Caki2 (cell line): Measurements from ENCODE around the gene KSR1. TPM values are rescaled to one million over a fixed set of nuclear protein-coding genes. Genes with fewer than 3 reads are reported as not detected.
A peak's percentile ranks its signal among the peaks of the same experiment; 100 is the strongest.

Source experiments
- DNase-seq: peaks from one replicate; pipeline ENCODE4 v3.0.0-alpha.2; 2015; ENCODE audit warnings: low read depth
- in situ Hi-C: cut with HindIII; loops from 2 replicates; pipeline ENCODE4 v1.10.0; 2016; ENCODE audit warnings: low sequenced_read_pairs, low pct_unique_long_range_greater_than_20kb, mixed read lengths
- total RNA-seq: library from RNA; depleted of rRNA; stranded (reverse); fragments of >200 nt; shearing (Covaris generic); gene quantifications from 2 replicates; pipeline ENCODE4 v1.2.3, GENCODE V29; 2014; ENCODE audit warnings: low replicate concordance

Gene KSR1
- total RNA-seq, 1 experiment from 2014 or later: 0.51 TPM

GRCh38 chr17:27550974-27551505 lies 94.8 kb downstream of the KSR1 start:
- no peak for DNase-seq
- in situ Hi-C loops: loop anchor here (25.0 kb wide), 1 partner anchor 214 kb away; no protein-coding TSS in a partner anchor

DNA sequence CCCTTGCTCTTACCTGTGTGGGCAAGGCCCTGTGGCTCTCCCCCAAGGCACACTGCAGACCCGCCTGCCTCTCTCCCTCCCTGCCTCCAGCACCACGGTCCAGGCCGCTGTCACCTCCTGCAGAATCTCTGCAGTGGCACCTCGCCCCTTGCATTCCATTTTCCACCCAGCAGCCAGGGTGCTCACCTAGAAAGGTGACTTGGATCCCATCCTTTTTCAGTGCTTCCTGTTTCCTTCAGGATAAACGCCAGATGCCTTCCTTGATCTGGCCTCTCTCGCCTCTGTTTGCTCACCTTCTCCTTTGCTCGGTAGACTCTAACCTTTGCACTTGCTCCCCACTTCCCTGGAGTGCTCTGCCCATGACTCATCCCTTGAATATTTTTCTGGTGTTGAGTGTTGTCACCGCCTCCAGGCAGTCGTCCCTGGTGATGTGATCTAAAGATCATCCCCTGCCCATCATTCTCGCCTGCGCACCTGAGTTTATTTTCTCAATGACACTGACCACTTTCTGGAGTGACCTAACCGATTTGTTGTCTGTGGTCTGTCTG lies 95.5 kb downstream of the KSR1 start:
- in situ Hi-C loops: loop anchor here (25.0 kb wide), 1 partner anchor 214 kb away; no protein-coding TSS in a partner anchor
- DNase-seq: peak; percentile 74

DNA sequence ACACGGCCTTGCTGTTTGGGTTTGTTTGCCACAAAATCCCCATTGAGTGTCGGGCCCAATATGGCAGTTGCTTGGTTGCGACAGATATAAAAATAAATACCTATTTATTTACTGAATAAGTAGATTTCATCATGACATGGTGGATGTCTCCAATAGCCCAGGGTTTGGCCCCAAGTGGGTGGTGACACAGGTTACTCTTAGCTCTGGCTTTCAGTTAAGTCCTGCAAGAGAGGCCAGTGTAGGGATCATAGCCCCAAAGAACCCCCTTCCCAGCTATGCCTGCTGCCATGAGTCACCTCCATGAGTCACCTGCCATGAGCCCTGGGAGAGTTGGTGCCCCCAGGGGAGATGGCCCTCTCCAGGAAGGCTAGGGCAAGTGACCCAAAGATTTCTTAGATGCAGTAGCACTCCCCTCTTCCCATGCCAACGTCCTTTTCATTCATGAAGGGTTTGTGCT lies 96.1 kb downstream of the KSR1 start:
- in situ Hi-C loops: loop anchor here (25.0 kb wide), 1 partner anchor 215 kb away; no protein-coding TSS in a partner anchor
- DNase-seq: peak; percentile 78

GRCh38 chr17:27553019-27553511 lies 96.8 kb downstream of the KSR1 start:
- DNase-seq: peak; percentile 44
- in situ Hi-C loops: loop anchor here (25.0 kb wide), 1 partner anchor 216 kb away; no protein-coding TSS in a partner anchor

GRCh38 chr17:27554152-27554551 lies 97.9 kb downstream of the KSR1 start:
- no peak for DNase-seq
- in situ Hi-C loops: loop anchor here (25.0 kb wide), 1 partner anchor 217 kb away; no protein-coding TSS in a partner anchor

DNA sequence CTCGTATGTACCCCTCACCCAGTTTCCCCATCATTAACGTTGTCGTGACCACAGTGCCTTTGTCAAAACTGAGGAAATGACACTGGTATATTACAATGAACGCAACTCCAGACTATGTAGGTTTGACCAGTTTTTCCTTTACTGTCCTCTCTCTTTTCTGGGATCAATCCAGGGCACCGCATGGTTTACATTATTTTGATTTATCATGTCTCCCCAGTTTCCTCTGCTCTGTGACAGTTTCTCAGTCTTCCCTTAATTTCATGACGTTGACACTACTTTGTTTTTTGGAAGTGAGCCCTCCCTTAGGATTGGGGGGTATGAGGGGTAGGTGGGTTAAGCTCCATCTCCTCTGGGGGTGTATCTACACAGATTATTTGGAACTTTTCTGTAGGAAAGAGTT lies 98.7 kb downstream of the KSR1 start:
- in situ Hi-C loops: loop anchor here (25.0 kb wide), 1 partner anchor 218 kb away; no protein-coding TSS in a partner anchor

DNA sequence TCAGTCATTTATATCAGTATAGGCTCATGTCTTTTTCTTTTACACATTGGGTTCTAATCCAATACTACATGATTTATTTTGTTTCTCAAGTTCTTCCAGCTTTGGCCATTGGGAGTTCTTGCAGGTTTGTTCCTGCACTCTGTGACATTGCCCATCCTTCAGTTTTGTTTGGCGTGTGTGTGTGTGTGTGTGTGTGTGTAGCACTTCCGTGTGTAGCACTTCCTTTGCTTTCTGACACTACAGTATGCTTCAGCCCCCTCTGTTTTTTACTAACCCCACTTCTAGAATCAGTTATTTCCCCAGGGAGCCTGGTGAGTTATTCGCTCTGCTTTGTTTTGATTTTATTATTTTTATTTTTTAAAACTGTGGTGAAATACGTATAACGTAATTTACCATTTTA lies 99.1 kb downstream of the KSR1 start:
- DNase-seq: no peak
- in situ Hi-C loops: loop anchor here (25.0 kb wide), 1 partner anchor 218 kb away; no protein-coding TSS in a partner anchor

More for the DNA sequence above, 98.7 kb downstream of the KSR1 start:
- DNase-seq: no peak

DNA sequence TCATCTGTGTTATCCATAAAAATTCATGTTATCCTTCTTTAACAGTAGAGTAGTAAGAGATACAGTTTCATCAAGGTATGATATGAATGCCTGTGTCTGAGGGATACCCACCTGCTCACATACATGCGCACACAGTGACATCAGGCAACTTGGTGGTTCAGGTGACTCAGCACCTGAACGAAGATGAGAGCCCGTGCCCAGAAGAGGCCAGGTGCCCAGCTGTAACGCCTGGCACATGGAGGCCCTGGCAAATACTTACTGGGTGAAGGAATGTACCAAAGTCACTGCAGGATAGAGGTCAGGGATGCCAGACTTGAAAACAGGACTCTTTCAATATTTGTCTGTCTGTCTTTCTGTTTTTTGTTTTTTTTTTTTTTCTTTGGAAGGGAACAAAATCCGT lies 102.1 kb downstream of the KSR1 start:
- no peak for DNase-seq
- in situ Hi-C loops: loop anchor here (25.0 kb wide), 1 partner anchor 221 kb away; no protein-coding TSS in a partner anchor

DNA sequence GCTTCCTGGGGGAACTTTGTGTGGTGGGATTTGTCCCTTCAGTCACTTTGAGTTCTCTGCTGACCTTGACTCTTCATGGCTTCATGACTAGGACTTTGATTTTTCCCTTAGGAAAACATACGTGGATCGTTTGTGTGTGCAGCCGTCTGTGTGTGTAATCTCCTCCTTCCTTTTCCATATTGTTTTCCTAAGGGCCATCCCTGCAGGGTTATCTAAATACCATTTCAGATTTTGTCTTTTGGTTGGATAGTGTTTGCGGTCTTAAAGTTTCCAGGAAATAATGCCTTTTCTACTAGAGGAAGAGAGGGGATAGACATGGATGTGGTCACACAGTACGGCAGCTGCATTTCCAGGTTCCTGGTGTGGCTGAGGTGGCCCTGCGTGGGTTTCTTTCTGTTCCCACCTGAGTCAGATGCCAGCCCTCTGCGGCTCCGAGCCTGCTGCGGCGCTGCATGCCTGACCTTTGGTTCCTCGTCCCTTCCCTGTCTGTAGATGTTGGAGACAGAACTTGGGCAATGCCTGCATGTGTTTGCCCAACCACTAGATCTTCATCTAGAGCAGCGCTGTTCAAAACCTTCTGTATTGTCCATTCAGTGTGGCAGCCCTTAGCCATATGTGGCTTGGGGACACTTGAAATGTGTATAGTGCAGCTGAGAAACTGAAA lies 102.7 kb downstream of the KSR1 start:
- no peak for DNase-seq
- in situ Hi-C loops: loop anchor here (25.0 kb wide), 1 partner anchor 222 kb away; no protein-coding TSS in a partner anchor

- in situ Hi-C loops: loop anchor here (25.0 kb wide), 1 partner anchor 222 kb away; no protein-coding TSS in a partner anchor
- DNase-seq: no peak
These were observed 103.5 kb downstream of the KSR1 start for GRCh38 chr17:27559506-27560481.

DNA sequence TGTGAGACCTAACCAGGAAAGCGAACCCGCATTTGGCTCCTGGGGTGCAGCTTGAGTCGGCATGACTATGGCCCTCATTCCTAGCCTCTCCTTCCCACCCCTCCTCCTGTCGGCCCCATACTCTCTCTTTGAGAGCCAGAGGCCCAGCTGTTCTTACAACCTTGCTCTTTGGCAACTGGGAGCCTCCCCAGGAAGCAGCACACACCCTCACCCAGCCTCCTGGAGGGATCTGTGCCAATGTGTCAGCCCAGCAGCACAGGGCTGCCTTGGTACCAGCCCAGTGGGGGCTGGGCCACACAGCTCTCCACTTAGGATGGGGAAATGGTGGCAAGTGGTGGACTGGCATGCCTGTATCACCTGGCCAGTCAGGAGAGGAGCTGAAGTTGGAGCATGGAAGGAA lies 104.4 kb downstream of the KSR1 start:
- no peak for DNase-seq
- in situ Hi-C loops: loop anchor here (25.0 kb wide), 1 partner anchor 223 kb away; no protein-coding TSS in a partner anchor

DNA sequence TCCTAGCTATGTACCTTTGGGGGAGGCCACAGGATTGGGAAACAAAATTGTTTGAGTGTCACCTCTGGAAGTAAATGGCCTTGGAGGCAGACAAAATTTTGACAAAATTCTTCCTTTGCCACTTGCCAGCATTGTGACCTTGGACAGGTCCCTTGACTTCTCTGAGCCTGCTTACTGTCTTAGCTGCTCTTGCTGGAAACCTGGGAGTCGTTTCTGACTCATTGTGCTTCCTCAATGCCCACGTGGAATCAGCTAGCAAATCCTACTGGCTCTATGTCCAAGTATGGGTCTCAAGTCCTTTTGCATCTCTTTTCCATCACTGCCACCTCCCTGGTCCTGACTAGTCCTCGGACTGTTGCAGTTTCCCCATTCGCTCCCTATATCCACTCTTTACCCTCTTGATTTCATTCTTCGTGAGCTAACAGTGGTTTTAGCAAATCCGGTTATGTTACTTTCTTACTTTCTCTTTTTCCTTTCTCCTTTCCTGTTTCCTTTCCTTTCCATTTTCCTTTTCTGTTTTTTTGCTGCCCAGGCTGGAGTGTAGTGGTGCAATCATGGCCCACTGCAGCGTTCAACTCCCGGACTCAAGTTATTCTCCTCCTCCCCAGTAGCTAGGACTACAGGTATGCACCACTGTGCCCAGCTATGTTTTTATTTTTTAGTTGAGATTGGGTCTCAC lies 106.7 kb downstream of the KSR1 start:
- no peak for DNase-seq
- in situ Hi-C loops: loop anchor here (25.0 kb wide), 1 partner anchor 226 kb away; no protein-coding TSS in a partner anchor

DNA sequence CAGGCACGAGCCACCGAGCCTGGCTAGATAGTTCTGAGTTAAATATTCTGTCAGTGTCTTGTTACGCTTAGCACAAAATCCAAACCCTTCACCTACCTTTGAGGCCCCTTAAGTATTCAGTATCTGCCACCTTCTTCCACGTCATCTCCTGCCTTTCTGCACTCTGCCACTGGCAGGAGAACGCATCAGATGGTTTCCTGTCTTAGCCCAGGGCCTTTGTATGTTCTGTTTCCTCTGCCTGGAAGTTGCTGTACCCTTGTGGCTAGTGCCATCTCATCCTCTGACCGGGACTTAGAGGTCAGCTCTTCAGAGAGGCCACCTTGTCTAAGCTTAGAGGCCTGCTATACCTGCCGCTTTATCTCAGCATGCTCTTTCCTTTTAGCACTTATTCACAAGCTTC lies 107.3 kb downstream of the KSR1 start:
- in situ Hi-C loops: loop anchor here (25.0 kb wide), 1 partner anchor 226 kb away; no protein-coding TSS in a partner anchor

DNA sequence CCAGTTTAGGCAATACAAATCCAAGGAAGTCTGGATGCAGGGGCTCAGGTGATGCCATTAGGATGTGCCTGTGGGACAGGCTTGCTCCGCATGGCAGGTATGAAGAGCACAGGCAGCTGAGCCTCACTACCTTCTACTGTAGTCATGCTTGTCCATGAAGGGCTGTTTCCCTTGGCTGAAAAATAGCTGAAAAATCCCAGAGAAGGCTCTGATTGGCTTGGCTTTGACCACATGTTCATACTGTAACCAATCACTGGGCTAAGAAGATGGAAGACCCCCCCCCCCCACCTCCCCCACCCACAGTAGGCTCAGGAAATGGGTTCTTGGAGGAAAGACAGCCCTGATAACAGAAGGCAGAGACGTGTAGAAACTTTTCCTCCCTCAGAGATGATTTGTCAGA lies 108.2 kb downstream of the KSR1 start:
- no peak for DNase-seq
- in situ Hi-C loops: loop anchor here (25.0 kb wide), 1 partner anchor 227 kb away; no protein-coding TSS in a partner anchor

More for the DNA sequence above, 107.3 kb downstream of the KSR1 start:
- DNase-seq: no peak

- in situ Hi-C loops: loop anchor here (25.0 kb wide), 1 partner anchor 229 kb away; no protein-coding TSS in a partner anchor
- no peak for DNase-seq
These were observed 109.8 kb downstream of the KSR1 start for GRCh38 chr17:27565874-27566670.
